Measurements from ENCODE around the gene ALK. TPM values are rescaled to one million over a fixed set of nuclear protein-coding genes. Genes with fewer than 3 reads are reported as not detected.

Gene ALK
- polyA plus RNA-seq, 3 donors = not detected

- H3K27ac Mint-ChIP-seq = no peak overlapping the region
- H3K4me1 Mint-ChIP-seq = no peaks in the 10 kb centered on the region
- H2AFZ ChIP-seq (ENCODE audit: insufficient read depth, low read depth, low read length, poor library complexity, severe bottlenecking) = no peak overlapping the region
- no peak for TF ChIP-seq CTCF (IDR thresholded peaks at IDR 0.05)
- H3K4me3 ChIP-seq (replicated peaks in 1 of 3; ENCODE audit: low read depth in 2 of 3, low read length in 3 of 3) = no peak overlapping the region
- no peak overlapping the region for H3K9ac ChIP-seq (ENCODE audit: insufficient read depth, low read length, poor library complexity, severe bottlenecking)
- no peaks in the 10 kb centered on the region for H4K20me1 ChIP-seq (ENCODE audit: insufficient read depth, low read length)
- H3K27me3 ChIP-seq (ENCODE audit: control insufficient read depth in 2 of 2, insufficient read depth in 2 of 2, low read length in 2 of 2) = no peaks in the 10 kb centered on the region
- H3K4me2 ChIP-seq (replicated peaks; ENCODE audit: extremely low read depth, low read length, poor library complexity, severe bottlenecking) = no peak overlapping the region
- no peaks in the 10 kb centered on the region for H3K9me3 ChIP-seq (replicated peaks in 1 of 2; ENCODE audit: control insufficient read depth in 1 of 2, insufficient read depth in 1 of 2, low read length in 2 of 2)
- H3K27me3 Mint-ChIP-seq (ENCODE audit: low read depth in 3 of 3) = peaks cover 4 to 7% (median 5%) of the 10 kb centered on the region in 3 donors
- H3K36me3 ChIP-seq (replicated peaks in 1 of 2; ENCODE audit: control insufficient read depth in 1 of 2, insufficient read depth in 2 of 2, low read length in 2 of 2) = no peaks in the 10 kb centered on the region
- H3K4me1 ChIP-seq (ENCODE audit: control insufficient read depth in 1 of 2, insufficient read depth in 2 of 2, low read length in 2 of 2) = no peaks in the 10 kb centered on the region
- DNase-seq = no peak
- no peaks in the 10 kb centered on the region for H3K36me3 Mint-ChIP-seq
- H3K9me3 Mint-ChIP-seq = peaks cover 0 to 8% (median 0%) of the 10 kb centered on the region in 7 donors
- no peak overlapping the region for H3K27ac ChIP-seq (ENCODE audit: low read depth in 1 of 2, low read length in 2 of 2)
- WGBS (ENCODE audit: insufficient coverage) = no CpG with 5 or more reads among the region's 1 CpG
- no peak overlapping the region for H3K4me3 Mint-ChIP-seq
- no peaks in the 10 kb centered on the region for H3K79me2 ChIP-seq (ENCODE audit: insufficient read depth, low read length)
- intact Hi-C loops (cut with micrococcal nuclease) = no loop called here
These were observed 526.9 kb downstream of the ALK start for GRCh38 chr2:29394311-29394980.

- Histone ChIP-seq H3K27ac (ENCODE audit: low read depth in 1 of 2, low read length in 2 of 2) (no peak overlapping the region), H3K9ac (ENCODE audit: insufficient read depth, low read length, poor library complexity, severe bottlenecking) (no peak overlapping the region), H3K4me1 (ENCODE audit: control insufficient read depth in 1 of 2, insufficient read depth in 2 of 2, low read length in 2 of 2) (no peaks in the 10 kb centered on the region), H3K9me3 (replicated peaks in 1 of 2; ENCODE audit: control insufficient read depth in 1 of 2, insufficient read depth in 1 of 2, low read length in 2 of 2) (no peaks in the 10 kb centered on the region), H3K79me2 (ENCODE audit: insufficient read depth, low read length) (no peaks in the 10 kb centered on the region), H2AFZ (ENCODE audit: insufficient read depth, low read depth, low read length, poor library complexity, severe bottlenecking) (no peak overlapping the region), H4K20me1 (ENCODE audit: insufficient read depth, low read length) (no peaks in the 10 kb centered on the region), H3K27me3 (ENCODE audit: control insufficient read depth in 2 of 2, insufficient read depth in 2 of 2, low read length in 2 of 2) (no peaks in the 10 kb centered on the region), H3K4me2 (replicated peaks; ENCODE audit: extremely low read depth, low read length, poor library complexity, severe bottlenecking) (no peak overlapping the region), H3K36me3 (replicated peaks in 1 of 2; ENCODE audit: control insufficient read depth in 1 of 2, insufficient read depth in 2 of 2, low read length in 2 of 2) (no peaks in the 10 kb centered on the region), H3K4me3 (replicated peaks in 1 of 3; ENCODE audit: low read depth in 2 of 3, low read length in 3 of 3) (no peak overlapping the region)
- intact Hi-C loops (cut with micrococcal nuclease) = no loop called here
- no peak overlapping the region for H3K27ac Mint-ChIP-seq
- peaks cover 0 to 8% (median 0%) of the 10 kb centered on the region in 7 donors for H3K9me3 Mint-ChIP-seq
- no peak for TF ChIP-seq CTCF (IDR thresholded peaks at IDR 0.05)
- WGBS (ENCODE audit: insufficient coverage) = no CpG with 5 or more reads among the region's 1 CpG
- peaks cover 4 to 5% (median 5%) of the 10 kb centered on the region in 3 donors for H3K27me3 Mint-ChIP-seq (ENCODE audit: low read depth in 3 of 3)
- no peaks in the 10 kb centered on the region for H3K36me3 Mint-ChIP-seq
- H3K4me3 Mint-ChIP-seq = no peak overlapping the region
- no peak for DNase-seq
- no peaks in the 10 kb centered on the region for H3K4me1 Mint-ChIP-seq
These were observed 527.7 kb downstream of the ALK start for GRCh38 chr2:29393676-29394075.

All from CD14-positive monocyte (primary cell).